NB4 (cell line): ENCODE results near the gene PPP1R3G.

Source experiments
- POLR2A ChIP-seq: IDR thresholded peaks from 2 replicates; pipeline ENCODE4 v1.6.1; 2011; ENCODE audit warnings: mild to moderate bottlenecking; ENCODE audit not compliant: insufficient read length; ENCODE audit errors: extremely low read depth
- TF ChIP-seq, protein P1 (sequence below): IDR thresholded peaks from one replicate; pipeline ENCODE4 v1.5.1; 2012; ENCODE audit warnings: low read depth, low read length
- TF ChIP-seq, protein P2 (sequence below): IDR thresholded peaks from 2 replicates; pipeline ENCODE4 v1.6.1; 2011; ENCODE audit warnings: low read depth, low read length

DNA sequence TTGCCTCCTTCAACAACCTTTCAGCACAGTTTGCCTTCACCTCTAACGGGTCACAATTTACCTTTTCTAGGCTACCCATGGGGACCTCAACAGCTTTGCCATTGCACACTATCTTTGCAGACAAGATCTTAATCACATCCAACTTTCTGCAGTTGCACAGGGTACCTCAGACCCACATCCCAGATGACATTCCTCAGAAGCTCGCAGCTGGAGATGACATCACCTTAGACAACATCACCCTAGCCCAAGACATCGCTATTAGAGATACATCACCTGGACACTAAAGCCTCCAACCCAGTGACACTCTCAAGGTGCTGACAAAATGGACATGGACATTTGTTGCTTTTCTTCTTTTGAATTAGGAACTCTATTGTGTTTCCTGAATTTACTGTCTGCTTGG, 42.7 kb upstream of the PPP1R3G start:
- TF ChIP-seq, protein P1, sequence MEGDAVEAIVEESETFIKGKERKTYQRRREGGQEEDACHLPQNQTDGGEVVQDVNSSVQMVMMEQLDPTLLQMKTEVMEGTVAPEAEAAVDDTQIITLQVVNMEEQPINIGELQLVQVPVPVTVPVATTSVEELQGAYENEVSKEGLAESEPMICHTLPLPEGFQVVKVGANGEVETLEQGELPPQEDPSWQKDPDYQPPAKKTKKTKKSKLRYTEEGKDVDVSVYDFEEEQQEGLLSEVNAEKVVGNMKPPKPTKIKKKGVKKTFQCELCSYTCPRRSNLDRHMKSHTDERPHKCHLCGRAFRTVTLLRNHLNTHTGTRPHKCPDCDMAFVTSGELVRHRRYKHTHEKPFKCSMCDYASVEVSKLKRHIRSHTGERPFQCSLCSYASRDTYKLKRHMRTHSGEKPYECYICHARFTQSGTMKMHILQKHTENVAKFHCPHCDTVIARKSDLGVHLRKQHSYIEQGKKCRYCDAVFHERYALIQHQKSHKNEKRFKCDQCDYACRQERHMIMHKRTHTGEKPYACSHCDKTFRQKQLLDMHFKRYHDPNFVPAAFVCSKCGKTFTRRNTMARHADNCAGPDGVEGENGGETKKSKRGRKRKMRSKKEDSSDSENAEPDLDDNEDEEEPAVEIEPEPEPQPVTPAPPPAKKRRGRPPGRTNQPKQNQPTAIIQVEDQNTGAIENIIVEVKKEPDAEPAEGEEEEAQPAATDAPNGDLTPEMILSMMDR, result no peak
- no peak for TF ChIP-seq POLR2A
- TF ChIP-seq, protein P2, sequence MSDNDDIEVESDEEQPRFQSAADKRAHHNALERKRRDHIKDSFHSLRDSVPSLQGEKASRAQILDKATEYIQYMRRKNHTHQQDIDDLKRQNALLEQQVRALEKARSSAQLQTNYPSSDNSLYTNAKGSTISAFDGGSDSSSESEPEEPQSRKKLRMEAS, result no peak
